K562 (cell line): Measurements from ENCODE around the gene ADAMTS14. TPM values are rescaled to one million over a fixed set of nuclear protein-coding genes. Genes with fewer than 3 reads are reported as not detected.
A peak's percentile ranks its signal among the peaks of the same experiment; 100 is the strongest.

ENCODE experiments used
- CBX8 ChIP-seq: fragments of 200-600 bp; sonication (generic); IDR thresholded peaks from 2 replicates; pipeline ENCODE4 v1.6.1; 2012; ENCODE audit warnings: borderline replicate concordance, mixed run types, low read depth, mild to moderate bottlenecking, moderate library complexity, mixed read lengths, low read length, control low read depth, inconsistent platforms; ENCODE audit not compliant: poor library complexity, severe bottlenecking; ENCODE audit errors: extremely low read depth
- ELF4 ChIP-seq: fragments of 450-650 bp; formaldehyde crosslinking; IDR thresholded peaks from 2 replicates; pipeline ENCODE4 v1.4.0; 2022; ENCODE audit warnings: missing genetic modification characterization
- KLF1 ChIP-seq: fragments of 450-650 bp; IDR thresholded peaks from 2 replicates; pipeline ENCODE4 v1.6.1; 2016; ENCODE audit warnings: missing genetic modification characterization, missing compliant biosample characterization
- OTX1 ChIP-seq: fragments of 450-650 bp; formaldehyde crosslinking; IDR thresholded peaks from 2 replicates; pipeline ENCODE4 v1.4.0; 2022; ENCODE audit warnings: mild to moderate bottlenecking
- SRSF1 ChIP-seq: fragments of 200-400 bp; formaldehyde crosslinking; IDR thresholded peaks from 2 replicates; pipeline ENCODE4 v1.6.1; 2017; ENCODE audit warnings: mild to moderate bottlenecking, low read depth, low read length, moderate library complexity
- ZNF24 ChIP-seq: fragments of 450-650 bp; IDR thresholded peaks from 2 replicates; pipeline ENCODE4 v1.6.1; 2016
- ZNF408 ChIP-seq: fragments of 250-450 bp; sonication (Bioruptor Pico); IDR thresholded peaks from 2 replicates; pipeline ENCODE4 v1.4.0; 2020; ENCODE audit warnings: low read depth, mild to moderate bottlenecking, moderate library complexity
- ZNF644 ChIP-seq: fragments of 200-800 bp; sonication (Bioruptor generic); IDR thresholded peaks from 2 replicates; pipeline ENCODE4 v1.6.1; 2016; ENCODE audit warnings: low read depth, missing genetic modification characterization, missing compliant biosample characterization
- polyA plus RNA-seq, 8 experiments: library from polyadenylated mRNA; depleted of rRNA in 4 of 8; stranded (reverse) in 5 of 8; unstranded in 3 of 8; fragments of >200 nt; fragmentation: Nextera tagmentation in 2 of 8; fragmentation: Illumina TruSeq in 1 of 8; extraction: Ambion mirVana in 2 of 8; extraction: Trizol in 1 of 8; gene quantifications; 2 replicates each; pipeline versions ENCODE4 v1.2.1 to v1.2.3, GENCODE V29; 2011 to 2014; ENCODE audit warnings: inconsistent platforms in 1 of 8, missing spikeins in 1 of 8
- total RNA-seq, 7 experiments: library from RNA; depleted of rRNA in 6 of 7; stranded (reverse); fragments of >200 nt in 6 of 7; fragmentation: Illumina TruSeq in 2 of 7; extraction: Trizol in 2 of 7; gene quantifications; 2 replicates each; pipeline versions ENCODE4 v1.2.1 to v1.2.3, GENCODE V29; 2011 to 2021; ENCODE audit warnings: low replicate concordance in 1 of 7
- TF ChIP-seq, protein P1 (sequence below): fragments of 450-650 bp; IDR thresholded peaks from 2 replicates; pipeline ENCODE4 v1.6.1; 2018; ENCODE audit not compliant: partially characterized antibody
- TF ChIP-seq, protein P2 (sequence below): fragments of 450-650 bp; IDR thresholded peaks from 2 replicates; pipeline ENCODE4 v1.6.1; 2017; ENCODE audit warnings: mild to moderate bottlenecking, moderate library complexity
- TF ChIP-seq, protein P3 (sequence below): fragments of 200-800 bp; sonication (Bioruptor generic); IDR thresholded peaks from 2 replicates; pipeline ENCODE4 v1.6.1; 2016; ENCODE audit warnings: missing genetic modification characterization, missing compliant biosample characterization
- TF ChIP-seq, protein P4 (sequence below): sonication (generic); formaldehyde crosslinking; IDR thresholded peaks from 2 replicates; pipeline ENCODE4 v1.5.0; 2020; ENCODE audit warnings: missing genetic modification reagents

Gene ADAMTS14
- total and polyA plus RNA-seq, 9 of the 15 experiments (the other 6 are each of a cell fraction or from before 2014, with no cell fraction given): 0.04 to 37.4 (median 15.9) TPM

DNA sequence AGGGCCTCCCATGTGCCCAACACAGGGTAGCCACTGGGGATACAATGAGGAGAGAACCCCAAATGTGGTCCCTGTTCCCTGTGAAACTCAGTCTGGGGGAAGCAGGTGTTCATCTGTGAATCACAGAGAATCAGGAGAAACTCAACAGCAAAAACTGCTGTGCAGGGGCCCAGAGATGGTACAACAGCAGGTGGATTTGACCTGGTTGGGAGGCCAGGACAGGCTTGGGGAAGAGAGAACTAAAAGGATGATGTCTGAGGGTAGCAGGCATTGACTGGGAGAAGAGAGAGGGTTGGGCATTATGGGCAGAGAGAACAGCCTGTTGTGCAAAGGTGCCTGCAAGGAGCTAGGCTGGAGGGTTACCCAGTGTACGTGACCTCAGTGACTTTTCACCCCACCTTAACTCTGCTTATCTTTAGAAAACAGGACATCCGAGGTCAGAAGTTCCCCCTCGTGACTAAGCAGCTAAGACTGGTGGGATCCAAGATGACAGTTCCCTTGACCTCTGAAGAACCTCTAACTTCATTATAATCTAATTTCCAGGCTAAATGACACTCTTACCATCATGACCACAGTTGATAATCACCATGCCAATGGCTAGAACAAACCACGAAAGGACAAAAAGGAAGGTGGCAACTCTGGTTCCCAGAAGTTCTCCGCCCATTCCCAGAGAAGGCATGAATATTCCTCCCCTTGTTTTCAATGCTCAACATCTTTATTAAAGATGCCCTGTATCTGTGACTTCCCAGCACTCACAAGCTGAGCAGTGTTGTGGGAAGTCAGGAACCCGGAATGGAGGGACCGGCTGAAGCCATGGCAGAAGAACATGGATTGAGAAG is 5.1 kb upstream of the ADAMTS14 start (continued):
- TF ChIP-seq, protein P1, sequence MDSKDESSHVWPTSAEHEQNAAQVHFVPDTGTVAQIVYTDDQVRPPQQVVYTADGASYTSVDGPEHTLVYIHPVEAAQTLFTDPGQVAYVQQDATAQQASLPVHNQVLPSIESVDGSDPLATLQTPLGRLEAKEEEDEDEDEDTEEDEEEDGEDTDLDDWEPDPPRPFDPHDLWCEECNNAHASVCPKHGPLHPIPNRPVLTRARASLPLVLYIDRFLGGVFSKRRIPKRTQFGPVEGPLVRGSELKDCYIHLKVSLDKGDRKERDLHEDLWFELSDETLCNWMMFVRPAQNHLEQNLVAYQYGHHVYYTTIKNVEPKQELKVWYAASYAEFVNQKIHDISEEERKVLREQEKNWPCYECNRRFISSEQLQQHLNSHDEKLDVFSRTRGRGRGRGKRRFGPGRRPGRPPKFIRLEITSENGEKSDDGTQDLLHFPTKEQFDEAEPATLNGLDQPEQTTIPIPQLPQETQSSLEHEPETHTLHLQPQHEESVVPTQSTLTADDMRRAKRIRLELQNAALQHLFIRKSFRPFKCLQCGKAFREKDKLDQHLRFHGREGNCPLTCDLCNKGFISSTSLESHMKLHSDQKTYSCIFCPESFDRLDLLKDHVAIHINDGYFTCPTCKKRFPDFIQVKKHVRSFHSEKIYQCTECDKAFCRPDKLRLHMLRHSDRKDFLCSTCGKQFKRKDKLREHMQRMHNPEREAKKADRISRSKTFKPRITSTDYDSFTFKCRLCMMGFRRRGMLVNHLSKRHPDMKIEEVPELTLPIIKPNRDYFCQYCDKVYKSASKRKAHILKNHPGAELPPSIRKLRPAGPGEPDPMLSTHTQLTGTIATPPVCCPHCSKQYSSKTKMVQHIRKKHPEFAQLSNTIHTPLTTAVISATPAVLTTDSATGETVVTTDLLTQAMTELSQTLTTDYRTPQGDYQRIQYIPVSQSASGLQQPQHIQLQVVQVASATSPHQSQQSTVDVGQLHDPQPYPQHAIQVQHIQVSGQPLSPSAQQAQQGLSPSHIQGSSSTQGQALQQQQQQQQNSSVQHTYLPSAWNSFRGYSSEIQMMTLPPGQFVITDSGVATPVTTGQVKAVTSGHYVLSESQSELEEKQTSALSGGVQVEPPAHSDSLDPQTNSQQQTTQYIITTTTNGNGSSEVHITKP: peak; percentile 89
- TF ChIP-seq OTX1 (CRISPR knock-in tag): peak; percentile 91; the same call in 1 of the 2 replicates
- TF ChIP-seq, protein P2, sequence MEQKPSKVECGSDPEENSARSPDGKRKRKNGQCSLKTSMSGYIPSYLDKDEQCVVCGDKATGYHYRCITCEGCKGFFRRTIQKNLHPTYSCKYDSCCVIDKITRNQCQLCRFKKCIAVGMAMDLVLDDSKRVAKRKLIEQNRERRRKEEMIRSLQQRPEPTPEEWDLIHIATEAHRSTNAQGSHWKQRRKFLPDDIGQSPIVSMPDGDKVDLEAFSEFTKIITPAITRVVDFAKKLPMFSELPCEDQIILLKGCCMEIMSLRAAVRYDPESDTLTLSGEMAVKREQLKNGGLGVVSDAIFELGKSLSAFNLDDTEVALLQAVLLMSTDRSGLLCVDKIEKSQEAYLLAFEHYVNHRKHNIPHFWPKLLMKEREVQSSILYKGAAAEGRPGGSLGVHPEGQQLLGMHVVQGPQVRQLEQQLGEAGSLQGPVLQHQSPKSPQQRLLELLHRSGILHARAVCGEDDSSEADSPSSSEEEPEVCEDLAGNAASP: no peak
- peak; percentile 96 for TF ChIP-seq ELF4 (CRISPR knock-in tag)
- no peak for TF ChIP-seq ZNF408 (CRISPR knock-in tag)
- no peak for TF ChIP-seq CBX8
- no peak for TF ChIP-seq KLF1 (tag)
- TF ChIP-seq, protein P3, sequence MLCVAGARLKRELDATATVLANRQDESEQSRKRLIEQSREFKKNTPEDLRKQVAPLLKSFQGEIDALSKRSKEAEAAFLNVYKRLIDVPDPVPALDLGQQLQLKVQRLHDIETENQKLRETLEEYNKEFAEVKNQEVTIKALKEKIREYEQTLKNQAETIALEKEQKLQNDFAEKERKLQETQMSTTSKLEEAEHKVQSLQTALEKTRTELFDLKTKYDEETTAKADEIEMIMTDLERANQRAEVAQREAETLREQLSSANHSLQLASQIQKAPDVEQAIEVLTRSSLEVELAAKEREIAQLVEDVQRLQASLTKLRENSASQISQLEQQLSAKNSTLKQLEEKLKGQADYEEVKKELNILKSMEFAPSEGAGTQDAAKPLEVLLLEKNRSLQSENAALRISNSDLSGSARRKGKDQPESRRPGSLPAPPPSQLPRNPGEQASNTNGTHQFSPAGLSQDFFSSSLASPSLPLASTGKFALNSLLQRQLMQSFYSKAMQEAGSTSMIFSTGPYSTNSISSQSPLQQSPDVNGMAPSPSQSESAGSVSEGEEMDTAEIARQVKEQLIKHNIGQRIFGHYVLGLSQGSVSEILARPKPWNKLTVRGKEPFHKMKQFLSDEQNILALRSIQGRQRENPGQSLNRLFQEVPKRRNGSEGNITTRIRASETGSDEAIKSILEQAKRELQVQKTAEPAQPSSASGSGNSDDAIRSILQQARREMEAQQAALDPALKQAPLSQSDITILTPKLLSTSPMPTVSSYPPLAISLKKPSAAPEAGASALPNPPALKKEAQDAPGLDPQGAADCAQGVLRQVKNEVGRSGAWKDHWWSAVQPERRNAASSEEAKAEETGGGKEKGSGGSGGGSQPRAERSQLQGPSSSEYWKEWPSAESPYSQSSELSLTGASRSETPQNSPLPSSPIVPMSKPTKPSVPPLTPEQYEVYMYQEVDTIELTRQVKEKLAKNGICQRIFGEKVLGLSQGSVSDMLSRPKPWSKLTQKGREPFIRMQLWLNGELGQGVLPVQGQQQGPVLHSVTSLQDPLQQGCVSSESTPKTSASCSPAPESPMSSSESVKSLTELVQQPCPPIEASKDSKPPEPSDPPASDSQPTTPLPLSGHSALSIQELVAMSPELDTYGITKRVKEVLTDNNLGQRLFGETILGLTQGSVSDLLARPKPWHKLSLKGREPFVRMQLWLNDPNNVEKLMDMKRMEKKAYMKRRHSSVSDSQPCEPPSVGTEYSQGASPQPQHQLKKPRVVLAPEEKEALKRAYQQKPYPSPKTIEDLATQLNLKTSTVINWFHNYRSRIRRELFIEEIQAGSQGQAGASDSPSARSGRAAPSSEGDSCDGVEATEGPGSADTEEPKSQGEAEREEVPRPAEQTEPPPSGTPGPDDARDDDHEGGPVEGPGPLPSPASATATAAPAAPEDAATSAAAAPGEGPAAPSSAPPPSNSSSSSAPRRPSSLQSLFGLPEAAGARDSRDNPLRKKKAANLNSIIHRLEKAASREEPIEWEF (CRISPR knock-in tag): peak; percentile 81
- TF ChIP-seq ZNF644 (tag): peak; percentile 88
- 0 out of 2 replicates have a peak, but pooled peaks have one; percentile 61 for TF ChIP-seq ZNF24
- TF ChIP-seq, protein P4, sequence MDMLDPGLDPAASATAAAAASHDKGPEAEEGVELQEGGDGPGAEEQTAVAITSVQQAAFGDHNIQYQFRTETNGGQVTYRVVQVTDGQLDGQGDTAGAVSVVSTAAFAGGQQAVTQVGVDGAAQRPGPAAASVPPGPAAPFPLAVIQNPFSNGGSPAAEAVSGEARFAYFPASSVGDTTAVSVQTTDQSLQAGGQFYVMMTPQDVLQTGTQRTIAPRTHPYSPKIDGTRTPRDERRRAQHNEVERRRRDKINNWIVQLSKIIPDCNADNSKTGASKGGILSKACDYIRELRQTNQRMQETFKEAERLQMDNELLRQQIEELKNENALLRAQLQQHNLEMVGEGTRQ (CRISPR knock-in tag): peak; percentile 70
- TF ChIP-seq SRSF1: no peak
